Measurements from ENCODE around the gene KCNH1.
"Not testable (repeated sequence)": the region's sequence is repeated elsewhere in the genome, so short reads cannot be mapped to it uniquely, and the experiment has no call there.

Gene KCNH1

DNA sequence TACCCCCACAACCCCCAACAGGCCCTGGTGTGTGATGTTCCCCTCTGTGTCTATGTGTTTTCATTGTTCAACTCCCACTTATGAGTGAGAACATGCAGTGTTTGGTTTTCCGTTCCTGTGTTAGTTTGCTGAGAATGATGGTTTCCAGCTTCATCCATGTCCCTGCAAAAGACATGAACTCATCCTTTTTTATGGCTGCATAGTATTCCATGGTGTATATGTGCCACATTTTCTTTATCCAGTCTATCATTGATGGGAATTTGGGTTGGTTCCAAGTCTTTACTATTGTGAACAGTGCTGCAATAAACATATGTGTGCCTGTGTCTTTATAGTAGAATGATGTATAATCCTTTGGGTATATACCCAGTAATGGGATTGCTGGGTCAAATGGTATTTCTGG lies 122.8 kb downstream of the KCNH1 start:
- H3K9me3 Mint-ChIP-seq; H3K36me3 Mint-ChIP-seq (ENCODE audit: low read depth); H3K27ac Mint-ChIP-seq; DNase-seq (ENCODE audit: low spot score); H3K4me3 Mint-ChIP-seq; H3K27me3 Mint-ChIP-seq (ENCODE audit: low read depth); H3K4me1 Mint-ChIP-seq (ENCODE audit: low read depth): not testable (repeated sequence)

GRCh38 chr1:211009944-211010343 lies 124.0 kb downstream of the KCNH1 start:
- DNase-seq (ENCODE audit: low spot score), result no peak
- H3K27me3 Mint-ChIP-seq (ENCODE audit: low read depth), result peaks cover 4% of the 10 kb centered on the region
- H3K4me3 Mint-ChIP-seq, result no peak overlapping the region
- H3K27ac Mint-ChIP-seq, result no peak overlapping the region
- H3K4me1 Mint-ChIP-seq (ENCODE audit: low read depth), result no peaks in the 10 kb centered on the region
- no peaks in the 10 kb centered on the region for H3K9me3 Mint-ChIP-seq
- no peaks in the 10 kb centered on the region for H3K36me3 Mint-ChIP-seq (ENCODE audit: low read depth)

- Mint-ChIP-seq H3K27me3 (ENCODE audit: low read depth) (peaks cover 4% of the 10 kb centered on the region), H3K4me1 (ENCODE audit: low read depth) (no peaks in the 10 kb centered on the region), H3K4me3 (no peak overlapping the region), H3K27ac (no peak overlapping the region), H3K9me3 (no peaks in the 10 kb centered on the region), H3K36me3 (ENCODE audit: low read depth) (no peaks in the 10 kb centered on the region)
- no peak for DNase-seq (ENCODE audit: low spot score)
Measured at GRCh38 chr1:211007830-211008229, 126.1 kb downstream of the KCNH1 start.

- H3K36me3 Mint-ChIP-seq (ENCODE audit: low read depth); H3K9me3 Mint-ChIP-seq; H3K27me3 Mint-ChIP-seq (ENCODE audit: low read depth); DNase-seq (ENCODE audit: low spot score); H3K4me1 Mint-ChIP-seq (ENCODE audit: low read depth); H3K4me3 Mint-ChIP-seq; H3K27ac Mint-ChIP-seq: not testable (repeated sequence)
Measured at GRCh38 chr1:210995931-210996330, 138.0 kb downstream of the KCNH1 start.

GRCh38 chr1:210992837-210993236 lies 141.1 kb downstream of the KCNH1 start:
- H3K4me3 Mint-ChIP-seq, result no peak overlapping the region
- H3K36me3 Mint-ChIP-seq (ENCODE audit: low read depth), result no peaks in the 10 kb centered on the region
- H3K9me3 Mint-ChIP-seq, result no peaks in the 10 kb centered on the region
- H3K4me1 Mint-ChIP-seq (ENCODE audit: low read depth), result no peaks in the 10 kb centered on the region
- no peak overlapping the region for H3K27ac Mint-ChIP-seq
- no peak for DNase-seq (ENCODE audit: low spot score)
- H3K27me3 Mint-ChIP-seq (ENCODE audit: low read depth), result no peaks in the 10 kb centered on the region

DNA sequence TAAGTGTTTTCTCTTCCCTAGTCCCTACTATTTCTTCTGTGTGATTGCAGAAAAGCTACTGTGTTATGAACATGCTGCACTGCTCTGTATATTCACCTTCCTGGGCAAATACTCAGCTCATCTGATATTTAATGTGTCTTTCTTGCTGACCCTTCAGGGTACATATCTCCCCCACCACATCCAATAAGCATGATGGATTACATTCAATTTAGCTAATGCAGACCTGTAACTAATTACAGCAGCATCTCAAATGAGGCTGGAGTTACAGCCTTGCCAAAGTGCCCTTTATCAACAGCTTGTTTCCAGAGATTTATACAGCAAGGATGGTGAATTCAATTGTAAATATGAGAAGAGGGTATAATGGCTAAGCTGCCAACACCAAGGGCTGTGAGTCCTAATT lies 144.0 kb downstream of the KCNH1 start:
- DNase-seq (ENCODE audit: low spot score), result no peak
- no peaks in the 10 kb centered on the region for H3K9me3 Mint-ChIP-seq
- no peak overlapping the region for H3K27ac Mint-ChIP-seq
- H3K36me3 Mint-ChIP-seq (ENCODE audit: low read depth), result no peaks in the 10 kb centered on the region
- no peak overlapping the region for H3K4me3 Mint-ChIP-seq
- H3K27me3 Mint-ChIP-seq (ENCODE audit: low read depth), result no peaks in the 10 kb centered on the region
- H3K4me1 Mint-ChIP-seq (ENCODE audit: low read depth), result no peaks in the 10 kb centered on the region

- Mint-ChIP-seq H3K4me3 (no peak overlapping the region), H3K36me3 (ENCODE audit: low read depth) (no peaks in the 10 kb centered on the region), H3K27me3 (ENCODE audit: low read depth) (no peaks in the 10 kb centered on the region), H3K27ac (no peak overlapping the region), H3K4me1 (ENCODE audit: low read depth) (no peaks in the 10 kb centered on the region), H3K9me3 (no peaks in the 10 kb centered on the region)
- no peak for DNase-seq (ENCODE audit: low spot score)
Measured at GRCh38 chr1:210981490-210981889, 152.5 kb downstream of the KCNH1 start.

DNA sequence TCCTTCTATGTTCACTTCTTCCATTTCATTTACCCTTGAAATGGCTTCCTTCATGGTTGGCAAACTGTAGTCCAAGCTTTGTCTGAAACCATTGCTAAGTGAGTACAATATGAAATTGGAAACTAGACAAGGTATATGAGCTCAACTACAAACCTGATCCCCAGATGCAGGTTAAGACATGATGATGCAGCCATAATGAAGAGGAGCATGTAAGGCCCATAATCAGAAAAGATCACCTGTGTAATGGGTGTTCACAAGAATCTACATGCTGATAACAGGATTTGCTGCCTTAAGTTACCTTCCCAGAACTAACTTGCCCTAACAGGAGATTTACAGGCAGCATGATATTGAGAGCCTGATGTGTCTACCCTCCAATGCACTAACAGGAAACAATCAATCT lies 153.9 kb downstream of the KCNH1 start:
- Mint-ChIP-seq H3K27ac (no peak overlapping the region), H3K9me3 (no peaks in the 10 kb centered on the region), H3K4me1 (ENCODE audit: low read depth) (no peaks in the 10 kb centered on the region), H3K4me3 (no peak overlapping the region), H3K27me3 (ENCODE audit: low read depth) (no peaks in the 10 kb centered on the region), H3K36me3 (ENCODE audit: low read depth) (no peaks in the 10 kb centered on the region)
- no peak for DNase-seq (ENCODE audit: low spot score)

DNA sequence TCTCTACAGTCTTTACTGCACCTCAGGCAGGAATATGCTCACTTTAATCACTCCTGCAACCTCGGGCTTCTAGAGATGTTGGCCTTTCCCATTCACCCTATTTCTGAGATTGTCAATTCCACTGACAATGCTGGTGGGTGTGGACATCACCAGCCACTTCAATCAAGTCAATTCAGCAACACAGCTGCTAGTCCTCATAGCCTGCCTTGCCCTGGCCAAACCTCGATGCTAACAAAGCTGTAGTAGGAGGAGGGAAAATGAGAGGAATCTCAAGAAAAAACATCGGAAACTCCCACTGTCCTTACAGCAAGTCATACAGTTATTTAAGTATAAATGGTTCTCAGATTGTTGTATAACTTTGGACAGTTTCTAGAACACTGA lies 155.0 kb downstream of the KCNH1 start:
- no peak for DNase-seq (ENCODE audit: low spot score)
- H3K4me3 Mint-ChIP-seq, result no peak overlapping the region
- H3K9me3 Mint-ChIP-seq, result no peaks in the 10 kb centered on the region
- H3K27ac Mint-ChIP-seq, result no peak overlapping the region
- no peaks in the 10 kb centered on the region for H3K4me1 Mint-ChIP-seq (ENCODE audit: low read depth)
- H3K36me3 Mint-ChIP-seq (ENCODE audit: low read depth), result no peaks in the 10 kb centered on the region
- no peaks in the 10 kb centered on the region for H3K27me3 Mint-ChIP-seq (ENCODE audit: low read depth)

- H3K4me1 Mint-ChIP-seq (ENCODE audit: low read depth), result no peaks in the 10 kb centered on the region
- no peaks in the 10 kb centered on the region for H3K9me3 Mint-ChIP-seq
- H3K4me3 Mint-ChIP-seq, result no peak overlapping the region
- DNase-seq (ENCODE audit: low spot score), result no peak
- no peaks in the 10 kb centered on the region for H3K36me3 Mint-ChIP-seq (ENCODE audit: low read depth)
- no peaks in the 10 kb centered on the region for H3K27me3 Mint-ChIP-seq (ENCODE audit: low read depth)
- H3K27ac Mint-ChIP-seq, result no peak overlapping the region
Measured at GRCh38 chr1:210978316-210978973, 155.5 kb downstream of the KCNH1 start.

GRCh38 chr1:210951279-210951678 lies 182.7 kb downstream of the KCNH1 start:
- Mint-ChIP-seq H3K36me3 (ENCODE audit: low read depth) (no peaks in the 10 kb centered on the region), H3K9me3 (no peaks in the 10 kb centered on the region), H3K27me3 (ENCODE audit: low read depth) (peaks cover 2% of the 10 kb centered on the region), H3K27ac (no peak overlapping the region), H3K4me3 (no peak overlapping the region), H3K4me1 (ENCODE audit: low read depth) (no peaks in the 10 kb centered on the region)
- DNase-seq (ENCODE audit: low spot score), result no peak

GRCh38 chr1:210949940-210950546 lies 183.9 kb downstream of the KCNH1 start:
- H3K9me3 Mint-ChIP-seq; H3K36me3 Mint-ChIP-seq (ENCODE audit: low read depth); H3K27ac Mint-ChIP-seq; H3K4me3 Mint-ChIP-seq; H3K4me1 Mint-ChIP-seq (ENCODE audit: low read depth); H3K27me3 Mint-ChIP-seq (ENCODE audit: low read depth): not testable (repeated sequence)
- DNase-seq (ENCODE audit: low spot score), result peak; percentile 17

- peaks cover 2% of the 10 kb centered on the region for H3K27me3 Mint-ChIP-seq (ENCODE audit: low read depth)
- no peak overlapping the region for H3K4me3 Mint-ChIP-seq
- no peak for DNase-seq (ENCODE audit: low spot score)
- H3K36me3 Mint-ChIP-seq (ENCODE audit: low read depth), result no peaks in the 10 kb centered on the region
- H3K4me1 Mint-ChIP-seq (ENCODE audit: low read depth), result no peaks in the 10 kb centered on the region
- H3K27ac Mint-ChIP-seq, result no peak overlapping the region
- no peaks in the 10 kb centered on the region for H3K9me3 Mint-ChIP-seq
Measured at GRCh38 chr1:210949489-210949888, 184.5 kb downstream of the KCNH1 start.

DNA sequence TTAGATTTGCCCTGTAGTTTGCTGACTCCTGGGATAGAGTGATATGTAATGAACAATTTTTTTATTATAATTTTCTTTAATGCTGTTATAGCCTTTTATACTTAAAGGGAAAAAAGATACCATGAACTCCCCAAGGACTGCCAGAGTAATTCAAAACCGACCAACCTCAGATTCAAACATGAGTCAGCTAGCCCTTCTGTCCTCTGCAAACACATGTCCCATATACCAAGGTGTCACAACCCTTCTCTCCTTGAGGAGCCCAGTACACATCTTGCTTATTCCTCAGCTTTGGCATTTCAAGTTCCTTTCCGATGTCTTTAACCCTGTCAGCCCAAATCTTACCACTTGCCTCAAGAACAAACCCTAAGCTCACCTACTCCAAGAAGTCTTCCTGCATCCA lies 184.9 kb downstream of the KCNH1 start:
- no peaks in the 10 kb centered on the region for H3K9me3 Mint-ChIP-seq
- no peak for DNase-seq (ENCODE audit: low spot score)
- no peak overlapping the region for H3K4me3 Mint-ChIP-seq
- H3K36me3 Mint-ChIP-seq (ENCODE audit: low read depth), result no peaks in the 10 kb centered on the region
- peaks cover 2% of the 10 kb centered on the region for H3K27me3 Mint-ChIP-seq (ENCODE audit: low read depth)
- no peaks in the 10 kb centered on the region for H3K4me1 Mint-ChIP-seq (ENCODE audit: low read depth)
- no peak overlapping the region for H3K27ac Mint-ChIP-seq

- Mint-ChIP-seq H3K4me3 (no peak overlapping the region), H3K9me3 (no peaks in the 10 kb centered on the region), H3K27ac (no peak overlapping the region), H3K36me3 (ENCODE audit: low read depth) (no peaks in the 10 kb centered on the region), H3K4me1 (ENCODE audit: low read depth) (peaks cover 2% of the 10 kb centered on the region), H3K27me3 (ENCODE audit: low read depth) (no peaks in the 10 kb centered on the region)
- DNase-seq (ENCODE audit: low spot score), result no peak
Measured at GRCh38 chr1:210944252-210944651, 189.7 kb downstream of the KCNH1 start.

Data from T-helper 2 cell treated with Interferon-gamma antibody and Interleukin-4, amounts not matched to agents 5 μg/mL and 100 μg/mL, for 36 hours (primary cell).